Peyer's patch (tissue), 4 donors: ENCODE measurements around the gene PCSK5.

Experiments used
- POLR2A ChIP-seq, 2 donors: fragments of 450-650 bp; IDR thresholded peaks; one replicate each; pipeline ENCODE4 v1.5.1; 2017; ENCODE audit warnings: antibody characterized with exemption in 2 of 2, mild to moderate bottlenecking in 2 of 2, moderate library complexity in 2 of 2
- TF ChIP-seq, protein P1 (sequence below), 6 experiments: fragments of 450-650 bp in 4 of 6; fragments of 200-600 bp in 2 of 6; sonication (generic) in 1 of 6; IDR thresholded peaks; one replicate each; pipeline ENCODE4 v1.5.1; 2017 to 2019; ENCODE audit warnings: antibody characterized with exemption in 6 of 6, mild to moderate bottlenecking in 3 of 6, moderate library complexity in 1 of 6

DNA sequence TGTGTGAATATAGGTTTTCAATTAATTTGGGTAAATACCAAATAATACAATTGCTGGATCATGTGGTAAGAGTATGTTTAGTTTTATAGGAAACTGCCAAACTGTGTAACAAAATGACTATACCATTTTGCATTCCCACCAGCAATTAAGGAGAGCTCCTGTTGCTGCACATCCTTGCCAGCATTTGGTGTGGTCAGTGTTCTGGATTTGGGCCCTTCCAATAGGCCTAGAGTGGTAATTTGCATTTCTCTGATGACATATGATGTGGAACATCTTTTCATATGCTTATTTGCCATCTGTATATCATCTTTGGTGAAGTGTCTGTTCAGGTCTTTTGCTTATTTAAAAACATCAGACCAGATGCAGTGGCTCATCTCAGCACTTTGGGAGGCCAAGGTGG is 515.4 kb downstream of the PCSK5 start:
- TF ChIP-seq, protein P1, sequence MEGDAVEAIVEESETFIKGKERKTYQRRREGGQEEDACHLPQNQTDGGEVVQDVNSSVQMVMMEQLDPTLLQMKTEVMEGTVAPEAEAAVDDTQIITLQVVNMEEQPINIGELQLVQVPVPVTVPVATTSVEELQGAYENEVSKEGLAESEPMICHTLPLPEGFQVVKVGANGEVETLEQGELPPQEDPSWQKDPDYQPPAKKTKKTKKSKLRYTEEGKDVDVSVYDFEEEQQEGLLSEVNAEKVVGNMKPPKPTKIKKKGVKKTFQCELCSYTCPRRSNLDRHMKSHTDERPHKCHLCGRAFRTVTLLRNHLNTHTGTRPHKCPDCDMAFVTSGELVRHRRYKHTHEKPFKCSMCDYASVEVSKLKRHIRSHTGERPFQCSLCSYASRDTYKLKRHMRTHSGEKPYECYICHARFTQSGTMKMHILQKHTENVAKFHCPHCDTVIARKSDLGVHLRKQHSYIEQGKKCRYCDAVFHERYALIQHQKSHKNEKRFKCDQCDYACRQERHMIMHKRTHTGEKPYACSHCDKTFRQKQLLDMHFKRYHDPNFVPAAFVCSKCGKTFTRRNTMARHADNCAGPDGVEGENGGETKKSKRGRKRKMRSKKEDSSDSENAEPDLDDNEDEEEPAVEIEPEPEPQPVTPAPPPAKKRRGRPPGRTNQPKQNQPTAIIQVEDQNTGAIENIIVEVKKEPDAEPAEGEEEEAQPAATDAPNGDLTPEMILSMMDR (IDR thresholded peaks at IDR 0.05): no peak
- TF ChIP-seq POLR2A (IDR thresholded peaks at IDR 0.05): no peak
